ENCODE measurements around the gene ANKUB1.

ANKUB1 gene

DNA sequence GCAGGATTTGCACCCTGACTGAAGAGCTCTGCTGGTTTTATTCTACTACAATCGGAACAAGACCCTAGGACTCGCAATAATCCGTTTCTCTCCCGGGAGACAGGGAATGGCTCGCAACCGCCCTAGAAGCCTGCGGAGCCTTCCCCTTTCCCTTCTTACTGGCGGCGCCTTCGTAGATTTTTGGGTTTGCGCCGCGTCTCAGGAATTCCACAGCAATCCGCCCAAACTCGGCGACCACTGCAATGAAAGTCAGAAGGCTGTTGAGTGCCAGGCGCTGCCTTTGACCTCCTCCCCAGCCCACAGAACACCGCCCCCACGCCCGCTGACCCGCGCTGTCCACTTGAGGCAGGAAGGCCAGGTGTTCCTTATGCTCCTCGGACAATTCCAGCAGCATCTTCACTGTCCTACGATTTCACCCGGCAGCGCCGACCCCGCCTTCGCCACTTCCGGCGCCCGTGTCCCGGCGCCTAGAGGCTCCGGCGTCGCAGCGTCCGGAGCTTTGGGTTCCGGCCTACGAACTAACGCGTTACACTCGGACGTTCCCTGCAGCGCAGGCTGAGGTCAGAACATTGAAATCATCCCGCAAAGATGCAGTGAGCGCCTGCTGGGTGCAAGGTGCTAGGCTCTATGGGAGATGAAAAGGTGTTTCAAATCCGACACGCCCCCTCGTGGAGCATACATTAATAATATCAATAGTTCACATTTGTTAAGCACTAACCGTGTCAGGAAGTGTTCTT, 40.1 kb downstream of the ANKUB1 start, which contains the start of gene COMMD2:
TSS of gene COMMD2 (minus strand) at position 439 of the 737 bp plus-strand sequence. CDS start at position 394, 45 bp downstream.
- peak; percentile 52; the same call in 1 of the 2 replicates for TF ChIP-seq CTCF (IDR thresholded peaks at IDR 0.05)

- no peak for TF ChIP-seq CTCF (IDR thresholded peaks at IDR 0.05)
Observed at GRCh38 chr3:149751551-149751950, 40.8 kb downstream of the ANKUB1 start.

GRCh38 chr3:149744606-149745005, 47.7 kb downstream of the ANKUB1 start:
- no peak for TF ChIP-seq CTCF (IDR thresholded peaks at IDR 0.05)

DNA sequence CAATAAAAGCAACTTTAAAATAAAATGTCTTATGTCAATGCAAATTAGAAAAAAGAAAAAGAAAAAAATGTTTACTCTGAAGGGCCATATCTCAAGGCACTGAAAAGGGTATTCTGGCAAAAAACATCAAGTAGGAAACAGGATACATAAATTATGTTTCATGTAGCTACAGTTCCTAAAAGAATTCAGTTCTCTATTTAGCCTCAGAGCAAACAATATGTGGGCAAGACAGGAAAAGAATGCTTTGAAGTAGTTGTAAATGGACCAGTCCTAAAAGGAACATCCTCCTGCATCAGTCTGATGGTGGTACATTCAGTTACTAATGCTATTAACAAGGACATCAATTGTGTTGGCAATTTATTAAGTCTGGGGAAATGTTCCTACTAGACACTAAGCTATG, 48.2 kb downstream of the ANKUB1 start:
- TF ChIP-seq CTCF (IDR thresholded peaks at IDR 0.05) = no peak

DNA sequence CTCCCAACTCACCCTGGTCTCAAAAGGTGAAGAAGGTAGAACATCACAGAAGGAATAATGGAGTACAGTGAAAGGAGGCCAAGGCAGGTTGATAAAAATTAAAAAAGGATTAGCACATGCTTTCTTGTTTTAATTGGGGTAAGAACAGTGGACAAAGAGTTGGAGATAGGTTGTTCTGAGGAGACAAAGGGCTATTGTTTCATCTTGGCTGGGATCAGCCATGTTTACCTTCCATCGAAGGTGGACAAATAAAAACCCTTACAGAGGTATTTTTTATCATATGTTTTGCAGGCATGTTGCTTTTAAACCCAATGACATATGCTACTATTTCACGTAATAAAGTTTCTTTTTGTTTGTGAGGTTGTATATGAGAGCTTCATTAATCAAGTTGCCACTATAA, 53.0 kb downstream of the ANKUB1 start:
- no peak for TF ChIP-seq CTCF (IDR thresholded peaks at IDR 0.05)

DNA sequence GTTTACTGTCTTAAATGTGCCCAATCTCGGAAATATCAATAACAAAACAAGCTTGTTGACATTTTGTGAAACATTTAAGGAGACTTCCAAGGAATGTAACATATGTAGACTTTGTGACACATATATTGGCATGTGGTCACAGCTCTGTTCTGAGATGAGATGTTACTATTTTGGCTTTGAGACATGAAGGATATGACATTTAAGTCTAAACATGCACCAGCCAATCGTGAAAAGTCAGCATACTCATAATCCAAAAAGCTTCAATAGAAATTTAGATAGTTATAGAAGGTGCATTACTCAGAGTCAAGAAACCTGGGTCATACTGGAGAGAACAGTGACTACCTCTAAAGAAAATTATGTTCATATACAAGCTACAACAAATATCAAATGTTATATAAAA, 53.5 kb downstream of the ANKUB1 start:
- TF ChIP-seq CTCF (IDR thresholded peaks at IDR 0.05) = no peak

DNA sequence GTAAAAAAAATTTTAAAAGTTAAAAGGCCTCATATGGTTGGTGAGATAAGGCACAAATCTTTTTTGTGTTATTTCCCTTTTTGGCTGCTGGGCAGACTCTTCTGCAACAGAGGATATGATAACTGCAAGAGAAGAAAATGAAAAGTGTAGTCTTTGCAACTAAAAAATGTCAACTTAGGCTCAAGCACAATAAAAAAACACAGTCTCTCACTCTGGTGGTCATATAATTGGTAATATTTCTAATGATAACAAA, 55.5 kb downstream of the ANKUB1 start:
- no peak for TF ChIP-seq CTCF (IDR thresholded peaks at IDR 0.05)
